Measurements from ENCODE around the gene HS6ST3.

The HS6ST3 gene

DNA sequence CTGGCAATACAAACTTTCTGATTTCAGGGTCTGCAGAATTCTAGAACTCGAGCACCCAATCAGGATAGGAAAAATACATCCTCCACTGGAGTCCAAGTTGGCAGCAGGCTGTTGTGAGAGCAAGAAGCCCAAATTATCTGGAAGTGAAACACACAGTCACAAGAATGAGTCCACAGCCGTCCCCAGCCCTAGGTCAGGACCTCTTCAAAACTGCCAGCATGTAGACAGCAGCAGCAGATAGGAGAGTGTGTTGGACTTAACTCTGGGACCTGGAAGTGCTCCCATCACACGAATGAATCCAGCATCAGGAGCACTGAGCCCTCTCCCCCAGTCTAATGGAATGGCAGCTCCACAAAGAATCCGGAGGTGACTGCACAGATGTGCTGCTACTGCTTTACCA is 483.7 kb downstream of the HS6ST3 start:
- DNase-seq = no peak
- no peak overlapping the region for H3K27ac ChIP-seq
- TF ChIP-seq, protein P1, sequence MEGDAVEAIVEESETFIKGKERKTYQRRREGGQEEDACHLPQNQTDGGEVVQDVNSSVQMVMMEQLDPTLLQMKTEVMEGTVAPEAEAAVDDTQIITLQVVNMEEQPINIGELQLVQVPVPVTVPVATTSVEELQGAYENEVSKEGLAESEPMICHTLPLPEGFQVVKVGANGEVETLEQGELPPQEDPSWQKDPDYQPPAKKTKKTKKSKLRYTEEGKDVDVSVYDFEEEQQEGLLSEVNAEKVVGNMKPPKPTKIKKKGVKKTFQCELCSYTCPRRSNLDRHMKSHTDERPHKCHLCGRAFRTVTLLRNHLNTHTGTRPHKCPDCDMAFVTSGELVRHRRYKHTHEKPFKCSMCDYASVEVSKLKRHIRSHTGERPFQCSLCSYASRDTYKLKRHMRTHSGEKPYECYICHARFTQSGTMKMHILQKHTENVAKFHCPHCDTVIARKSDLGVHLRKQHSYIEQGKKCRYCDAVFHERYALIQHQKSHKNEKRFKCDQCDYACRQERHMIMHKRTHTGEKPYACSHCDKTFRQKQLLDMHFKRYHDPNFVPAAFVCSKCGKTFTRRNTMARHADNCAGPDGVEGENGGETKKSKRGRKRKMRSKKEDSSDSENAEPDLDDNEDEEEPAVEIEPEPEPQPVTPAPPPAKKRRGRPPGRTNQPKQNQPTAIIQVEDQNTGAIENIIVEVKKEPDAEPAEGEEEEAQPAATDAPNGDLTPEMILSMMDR (IDR thresholded peaks at IDR 0.05; ENCODE audit: low read depth, low read length) = no peak
- peaks cover 85% of the 10 kb centered on the region for H3K27me3 ChIP-seq (ENCODE audit: insufficient read depth, low read depth, severe bottlenecking)
- H3K4me3 ChIP-seq (ENCODE audit: low read depth, low read length) = no peak overlapping the region
- no peaks in the 10 kb centered on the region for H3K9me3 ChIP-seq (ENCODE audit: severe bottlenecking)
- no peaks in the 10 kb centered on the region for H3K36me3 ChIP-seq

DNA sequence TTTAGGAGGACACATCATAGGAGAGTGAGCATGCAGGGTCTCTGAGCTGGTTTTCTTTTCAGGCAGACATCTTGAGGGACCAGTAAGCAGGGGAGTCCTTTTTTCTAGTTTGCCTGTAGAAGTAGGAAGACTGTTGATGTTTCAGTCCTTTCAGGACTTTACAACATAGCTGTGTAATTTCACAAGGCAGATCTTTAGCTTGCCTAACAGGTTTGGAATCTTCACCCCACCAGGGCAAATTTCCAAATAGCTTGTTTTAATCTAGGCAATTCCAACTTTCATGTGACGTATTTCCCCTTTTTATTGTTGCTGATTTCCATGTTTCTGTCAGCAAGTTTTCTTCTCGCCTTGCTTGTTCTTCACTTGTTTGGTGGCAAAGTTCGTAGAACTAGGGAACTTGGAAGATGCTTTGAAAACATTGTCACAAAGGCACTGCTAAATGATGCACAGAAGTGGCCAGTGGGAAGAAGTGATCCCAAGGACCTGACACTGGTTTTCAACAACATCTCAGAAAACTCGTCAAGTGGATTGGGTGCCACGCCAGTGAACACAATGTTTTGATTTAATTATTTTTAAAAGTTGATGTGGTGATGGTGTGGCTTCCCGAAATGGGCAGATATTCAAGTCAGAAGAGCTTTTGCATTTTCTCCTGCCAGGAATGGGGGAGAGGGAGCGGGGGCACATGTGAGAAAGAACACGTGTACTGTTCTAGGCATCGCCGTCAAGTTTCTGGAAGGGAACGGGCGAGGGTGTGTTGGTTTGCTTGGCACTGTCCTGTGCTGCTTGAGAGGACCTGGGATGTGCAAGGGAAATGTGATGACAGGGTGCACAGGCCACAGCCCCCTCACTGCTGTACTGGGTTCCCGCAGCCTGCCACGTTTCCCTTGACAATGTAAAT is 485.8 kb downstream of the HS6ST3 start:
- TF ChIP-seq, protein P1 (IDR thresholded peaks at IDR 0.05; ENCODE audit: low read depth, low read length) = no peak
- H3K9me3 ChIP-seq (ENCODE audit: severe bottlenecking) = no peaks in the 10 kb centered on the region
- H3K27me3 ChIP-seq (ENCODE audit: insufficient read depth, low read depth, severe bottlenecking) = peaks cover 70% of the 10 kb centered on the region
- no peaks in the 10 kb centered on the region for H3K36me3 ChIP-seq
- H3K4me3 ChIP-seq (ENCODE audit: low read depth, low read length) = no peak overlapping the region
- no peak for DNase-seq
- no peak overlapping the region for H3K27ac ChIP-seq

DNA sequence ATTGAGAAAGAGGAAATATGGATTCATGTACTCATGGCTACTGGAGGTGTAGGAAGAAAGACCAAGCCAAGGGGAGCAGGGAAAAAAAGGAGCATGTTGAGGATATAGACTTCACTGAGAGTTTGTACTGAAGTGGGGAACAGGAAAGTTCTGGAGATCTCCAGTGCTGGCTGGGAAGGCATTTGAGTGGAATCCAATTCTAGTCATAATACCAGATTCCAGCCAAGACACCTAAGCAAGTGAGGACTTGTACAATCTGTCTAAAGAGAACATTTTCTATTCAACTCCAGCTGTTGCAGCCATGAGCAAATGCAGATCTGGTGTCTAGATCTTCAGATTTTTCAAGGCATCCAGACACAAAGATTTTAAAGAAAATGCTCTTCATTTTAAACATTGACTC is 491.8 kb downstream of the HS6ST3 start:
- no peaks in the 10 kb centered on the region for H3K9me3 ChIP-seq (ENCODE audit: severe bottlenecking)
- DNase-seq = no peak
- H3K27ac ChIP-seq = no peak overlapping the region
- H3K36me3 ChIP-seq = no peaks in the 10 kb centered on the region
- peaks cover 53% of the 10 kb centered on the region for H3K27me3 ChIP-seq (ENCODE audit: insufficient read depth, low read depth, severe bottlenecking)
- H3K4me3 ChIP-seq (ENCODE audit: low read depth, low read length) = no peak overlapping the region
- TF ChIP-seq, protein P1 (IDR thresholded peaks at IDR 0.05; ENCODE audit: low read depth, low read length) = no peak

DNA sequence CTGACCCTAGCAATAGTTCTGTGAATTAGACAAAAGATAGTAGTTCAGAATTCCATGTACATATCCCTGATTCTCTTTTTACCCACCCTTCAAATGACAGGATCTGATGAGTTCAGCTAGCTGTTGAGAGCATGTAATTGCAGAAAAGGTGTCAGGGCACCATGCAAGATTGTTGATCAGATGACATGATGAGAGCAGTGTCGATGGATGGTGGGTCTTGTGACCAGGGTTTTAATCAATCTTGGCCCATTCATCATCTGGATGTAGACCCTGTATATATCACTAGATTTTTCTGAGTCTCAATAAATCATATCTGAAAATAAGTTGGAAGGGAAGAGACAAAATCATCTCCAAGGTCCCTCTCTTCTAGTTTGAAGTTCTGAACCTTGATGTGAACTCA is 525.3 kb downstream of the HS6ST3 start:
- no peak overlapping the region for H3K27ac ChIP-seq
- no peaks in the 10 kb centered on the region for H3K9me3 ChIP-seq (ENCODE audit: severe bottlenecking)
- no peaks in the 10 kb centered on the region for H3K36me3 ChIP-seq
- TF ChIP-seq, protein P1 (IDR thresholded peaks at IDR 0.05; ENCODE audit: low read depth, low read length) = no peak
- peaks cover 69% of the 10 kb centered on the region for H3K27me3 ChIP-seq (ENCODE audit: insufficient read depth, low read depth, severe bottlenecking)
- no peak for DNase-seq
- H3K4me3 ChIP-seq (ENCODE audit: low read depth, low read length) = no peak overlapping the region

DNA sequence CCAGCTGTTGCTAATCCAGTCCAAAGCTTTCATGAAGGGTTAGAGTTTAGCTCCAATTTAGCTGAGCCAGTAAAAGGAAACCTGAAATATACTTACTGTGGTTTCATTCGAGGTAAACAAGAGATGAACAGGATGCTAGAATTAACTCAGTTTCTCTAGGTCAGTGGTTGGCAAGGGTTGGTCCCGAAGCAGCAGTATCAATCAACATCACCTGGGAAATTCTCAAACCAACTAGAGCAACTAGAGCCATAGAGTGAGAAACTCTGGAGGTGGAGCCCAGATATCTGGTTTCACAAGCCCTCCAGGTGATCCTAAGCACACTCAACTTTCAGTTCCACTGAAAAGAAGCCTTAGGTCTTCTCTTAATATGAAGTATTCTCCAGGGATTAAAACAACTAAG is 527.6 kb downstream of the HS6ST3 start:
- H3K36me3 ChIP-seq = no peaks in the 10 kb centered on the region
- no peak overlapping the region for H3K27ac ChIP-seq
- H3K27me3 ChIP-seq (ENCODE audit: insufficient read depth, low read depth, severe bottlenecking) = peaks cover 67% of the 10 kb centered on the region
- no peak for DNase-seq
- H3K4me3 ChIP-seq (ENCODE audit: low read depth, low read length) = no peak overlapping the region
- TF ChIP-seq, protein P1 (IDR thresholded peaks at IDR 0.05; ENCODE audit: low read depth, low read length) = no peak
- H3K9me3 ChIP-seq (ENCODE audit: severe bottlenecking) = no peaks in the 10 kb centered on the region

Measured in WERI-Rb-1 (cell line).